Prostate gland (tissue), 2 donors: ENCODE measurements around the gene SIAE.

Experiments
- CTCF ChIP-seq, 4 experiments: fragments of 200-600 bp in 2 of 4; fragments of 450-650 bp in 2 of 4; sonication (generic) in 2 of 4; IDR thresholded peaks; 1 replicate in 3 of 4; 2 replicates in 1 of 4; pipeline ENCODE4 v1.5.1; 2016 to 2019; ENCODE audit warnings: antibody characterized with exemption in 4 of 4, mild to moderate bottlenecking in 2 of 4, moderate library complexity in 2 of 4
- POLR2A ChIP-seq: fragments of 450-650 bp; IDR thresholded peaks from one replicate; pipeline ENCODE4 v1.6.1; 2016; ENCODE audit warnings: antibody characterized with exemption, mild to moderate bottlenecking
- POLR2AphosphoS5 ChIP-seq: sonication (generic); formaldehyde crosslinking; IDR thresholded peaks from one replicate; pipeline ENCODE4 v1.6.1; 2017; ENCODE audit warnings: antibody characterized with exemption

DNA sequence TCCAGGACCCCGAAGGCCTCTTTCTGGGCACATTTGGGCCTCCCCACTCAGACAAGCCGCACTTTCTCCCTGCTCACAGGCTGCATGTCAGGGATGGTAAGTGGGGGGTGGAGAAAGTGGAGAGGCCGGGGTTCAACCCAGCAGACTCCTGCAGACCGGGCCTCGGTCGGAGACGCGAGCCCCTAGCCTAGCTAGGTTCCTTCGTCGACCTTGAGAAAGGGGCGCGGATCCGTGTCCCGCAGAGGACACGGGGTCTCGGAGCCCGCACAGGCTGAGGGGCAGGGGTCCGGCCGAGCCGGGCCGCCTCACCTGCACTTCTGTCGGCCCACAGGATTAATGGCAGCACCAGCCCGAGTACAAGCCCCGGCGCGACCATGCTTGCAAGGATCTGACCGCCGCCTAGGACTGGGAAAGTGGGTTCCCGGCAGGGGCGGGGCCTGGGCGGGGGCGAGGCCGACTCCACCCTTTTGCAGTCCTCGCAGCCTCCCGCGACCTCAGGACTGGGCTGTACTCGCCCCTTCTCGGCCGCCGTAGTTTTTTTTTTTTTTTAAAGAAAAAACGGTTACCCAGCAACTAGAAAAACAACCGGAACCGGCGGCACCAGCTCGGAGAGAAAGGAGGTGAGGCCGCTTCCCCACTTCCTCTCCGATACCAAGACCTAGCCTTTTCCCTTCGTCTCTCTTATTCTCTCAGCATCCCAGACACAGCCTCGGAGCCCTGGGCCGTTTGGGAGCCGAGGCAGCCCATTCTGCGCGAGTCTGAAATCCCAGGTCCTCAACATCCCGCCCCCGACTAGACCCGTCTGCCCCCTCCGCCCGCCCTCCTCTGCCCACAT, at the start of gene SIAE, which contains the start of gene SPA17:
- TF ChIP-seq CTCF (IDR thresholded peaks at IDR 0.05) (peak in 1 of 4 experiments; percentile 11), POLR2A (peak; percentile 57), POLR2AphosphoS5 (peak; percentile 93)
